Measurements from ENCODE around the gene MAP4. TPM values are rescaled to one million over a fixed set of nuclear protein-coding genes. Genes with fewer than 3 reads are reported as not detected.

The MAP4 gene
- total and polyA plus RNA-seq, 2 of the 13 experiments (the other 11 are each of a cell fraction or from before 2014, with no cell fraction given) = 33.1 to 38.7 TPM

GRCh38 chr3:47954567-47954966, 61.6 kb downstream of the MAP4 start (continued):
- TF ChIP-seq MTF2 (CRISPR knock-in tag; IDR thresholded peaks at IDR 0.05; ENCODE audit: borderline replicate concordance) = no peak
- no peak for TF ChIP-seq ZNF737 (CRISPR knock-in tag; IDR thresholded peaks at IDR 0.05; ENCODE audit: borderline replicate concordance)
- no peak for TF ChIP-seq ZNF589 (CRISPR knock-in tag; conservative IDR thresholded peaks at IDR 0.05)
- no peak for TF ChIP-seq SKIL (CRISPR knock-in tag; IDR thresholded peaks at IDR 0.05; ENCODE audit: borderline replicate concordance)
- no peak for TF ChIP-seq ZNF703 (CRISPR knock-in tag; IDR thresholded peaks at IDR 0.05; ENCODE audit: borderline replicate concordance)
- no peak for TF ChIP-seq MTA3 (CRISPR knock-in tag; IDR thresholded peaks at IDR 0.05)
- TF ChIP-seq ZNF101 (CRISPR knock-in tag; IDR thresholded peaks at IDR 0.05; ENCODE audit: borderline replicate concordance, low read depth) = no peak
- no peak for TF ChIP-seq NFE2L2 (IDR thresholded peaks at IDR 0.05; ENCODE audit: low read length)
- no peak for TF ChIP-seq BRF2 (CRISPR knock-in tag; IDR thresholded peaks at IDR 0.05)
- no peak for TF ChIP-seq ZNF720 (CRISPR knock-in tag; IDR thresholded peaks at IDR 0.05)
- no peak for TF ChIP-seq TSC22D2 (CRISPR knock-in tag; IDR thresholded peaks at IDR 0.05; ENCODE audit: borderline replicate concordance)
- no peak for TF ChIP-seq ZBTB40 (IDR thresholded peaks at IDR 0.05)
- TF ChIP-seq ZBTB40 (CRISPR knock-in tag; IDR thresholded peaks at IDR 0.05) = no peak
- TF ChIP-seq ZBTB25 (CRISPR knock-in tag; IDR thresholded peaks at IDR 0.05) = no peak
- TF ChIP-seq ETV5 (CRISPR knock-in tag; IDR thresholded peaks at IDR 0.05; ENCODE audit: borderline replicate concordance) = peak; percentile 77; the same call in 1 of the 2 replicates
- TF ChIP-seq ZNF629 (CRISPR knock-in tag; conservative IDR thresholded peaks at IDR 0.05) = 0 out of 2 replicates have a peak, but pooled peaks have one; percentile 27
